SK-N-DZ (cell line): ENCODE data around the gene ELFN2.

Experiments
- DNase-seq: peaks from one replicate; pipeline ENCODE4 v3.0.0-alpha.2; 2015; ENCODE audit warnings: low spot score

ELFN2 gene

GRCh38 chr22:37427711-37428635 is 694 bp upstream of the ELFN2 start:
- no peak for DNase-seq

GRCh38 chr22:37426706-37427134 is 559 bp downstream of the ELFN2 start:
- no peak for DNase-seq

GRCh38 chr22:37425800-37426705 is 1.2 kb downstream of the ELFN2 start:
- DNase-seq = no peak

GRCh38 chr22:37425369-37425768 is 1.9 kb downstream of the ELFN2 start:
- DNase-seq = no peak

- DNase-seq = no peak
Measured at GRCh38 chr22:37423283-37423682, 4.0 kb downstream of the ELFN2 start.

- no peak for DNase-seq
Measured at GRCh38 chr22:37421468-37421877, 5.8 kb downstream of the ELFN2 start.

GRCh38 chr22:37420686-37421467 is 6.4 kb downstream of the ELFN2 start:
- DNase-seq = no peak

GRCh38 chr22:37419969-37420685 is 7.2 kb downstream of the ELFN2 start:
- DNase-seq = no peak

GRCh38 chr22:37419370-37419968 is 7.8 kb downstream of the ELFN2 start:
- DNase-seq = no peak

GRCh38 chr22:37418627-37419369 is 8.5 kb downstream of the ELFN2 start:
- no peak for DNase-seq

- no peak for DNase-seq
Measured at GRCh38 chr22:37417677-37418348, 9.5 kb downstream of the ELFN2 start.

GRCh38 chr22:37417264-37417663 is 10.0 kb downstream of the ELFN2 start:
- no peak for DNase-seq

GRCh38 chr22:37416827-37417226 is 10.5 kb downstream of the ELFN2 start:
- DNase-seq = no peak

- DNase-seq = no peak
Measured at GRCh38 chr22:37416389-37416788, 10.9 kb downstream of the ELFN2 start.

- DNase-seq = no peak
Measured at GRCh38 chr22:37415210-37415609, 12.1 kb downstream of the ELFN2 start.

GRCh38 chr22:37414288-37414687 is 13.0 kb downstream of the ELFN2 start:
- no peak for DNase-seq

- DNase-seq = no peak
Measured at GRCh38 chr22:37413546-37413945, 13.7 kb downstream of the ELFN2 start.

- no peak for DNase-seq
Measured at GRCh38 chr22:37412495-37413250, 14.6 kb downstream of the ELFN2 start.
